ENCODE results near the gene FSD1L. TPM values are rescaled to one million over a fixed set of nuclear protein-coding genes. Genes with fewer than 3 reads are reported as not detected.

Gene FSD1L
- total RNA-seq, 1 donor from 2014 or later = 3.3 TPM

DNA sequence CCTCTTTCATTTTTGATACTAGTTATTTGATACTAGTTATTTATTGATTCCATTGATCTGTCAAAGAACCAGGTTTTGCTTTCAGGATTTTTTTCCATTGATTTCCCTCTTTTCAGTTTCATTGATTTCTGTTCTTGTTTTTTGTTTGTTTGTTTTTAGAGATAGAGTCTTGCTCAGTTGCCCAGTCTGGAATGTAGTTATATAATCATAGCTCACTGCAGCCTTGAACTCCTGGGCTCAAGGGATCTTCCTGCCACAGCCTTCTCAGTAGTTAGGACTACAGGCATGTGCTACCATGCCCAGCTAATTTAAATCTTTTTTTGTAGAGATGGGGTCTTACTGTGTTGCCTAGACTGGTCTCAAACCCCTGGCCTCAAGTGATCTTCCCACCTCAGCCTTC is 49.9 kb downstream of the FSD1L start:
- TF ChIP-seq, protein P1, sequence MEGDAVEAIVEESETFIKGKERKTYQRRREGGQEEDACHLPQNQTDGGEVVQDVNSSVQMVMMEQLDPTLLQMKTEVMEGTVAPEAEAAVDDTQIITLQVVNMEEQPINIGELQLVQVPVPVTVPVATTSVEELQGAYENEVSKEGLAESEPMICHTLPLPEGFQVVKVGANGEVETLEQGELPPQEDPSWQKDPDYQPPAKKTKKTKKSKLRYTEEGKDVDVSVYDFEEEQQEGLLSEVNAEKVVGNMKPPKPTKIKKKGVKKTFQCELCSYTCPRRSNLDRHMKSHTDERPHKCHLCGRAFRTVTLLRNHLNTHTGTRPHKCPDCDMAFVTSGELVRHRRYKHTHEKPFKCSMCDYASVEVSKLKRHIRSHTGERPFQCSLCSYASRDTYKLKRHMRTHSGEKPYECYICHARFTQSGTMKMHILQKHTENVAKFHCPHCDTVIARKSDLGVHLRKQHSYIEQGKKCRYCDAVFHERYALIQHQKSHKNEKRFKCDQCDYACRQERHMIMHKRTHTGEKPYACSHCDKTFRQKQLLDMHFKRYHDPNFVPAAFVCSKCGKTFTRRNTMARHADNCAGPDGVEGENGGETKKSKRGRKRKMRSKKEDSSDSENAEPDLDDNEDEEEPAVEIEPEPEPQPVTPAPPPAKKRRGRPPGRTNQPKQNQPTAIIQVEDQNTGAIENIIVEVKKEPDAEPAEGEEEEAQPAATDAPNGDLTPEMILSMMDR (IDR thresholded peaks at IDR 0.05; ENCODE audit: insufficient read depth, low read length, poor library complexity, severe bottlenecking) = no peak
- Histone ChIP-seq H3K4me3 (ENCODE audit: low read depth, low read length) (no peak overlapping the region), H3K36me3 (ENCODE audit: control insufficient read depth, insufficient read depth, low read length) (no peaks in the 10 kb centered on the region), H3K27me3 (ENCODE audit: control insufficient read depth, insufficient read depth, low read length) (no peaks in the 10 kb centered on the region)
- DNase-seq (ENCODE audit: low read depth) = no peak

GRCh38 chr9:105500108-105500766 is 52.4 kb downstream of the FSD1L start:
- Histone ChIP-seq H3K4me3 (ENCODE audit: low read depth, low read length) (no peak overlapping the region), H3K36me3 (ENCODE audit: control insufficient read depth, insufficient read depth, low read length) (no peaks in the 10 kb centered on the region), H3K27me3 (ENCODE audit: control insufficient read depth, insufficient read depth, low read length) (no peaks in the 10 kb centered on the region)
- TF ChIP-seq, protein P1 (IDR thresholded peaks at IDR 0.05; ENCODE audit: insufficient read depth, low read length, poor library complexity, severe bottlenecking) = no peak
- DNase-seq (ENCODE audit: low read depth) = peak; percentile 19

- no peaks in the 10 kb centered on the region for H3K36me3 ChIP-seq (ENCODE audit: control insufficient read depth, insufficient read depth, low read length)
- no peaks in the 10 kb centered on the region for H3K27me3 ChIP-seq (ENCODE audit: control insufficient read depth, insufficient read depth, low read length)
- TF ChIP-seq, protein P1 (IDR thresholded peaks at IDR 0.05; ENCODE audit: insufficient read depth, low read length, poor library complexity, severe bottlenecking) = no peak
- no peak for DNase-seq (ENCODE audit: low read depth)
- H3K4me3 ChIP-seq (ENCODE audit: low read depth, low read length) = no peak overlapping the region
Observed at GRCh38 chr9:105501414-105501813, 53.6 kb downstream of the FSD1L start.

GRCh38 chr9:105502276-105502675 is 54.4 kb downstream of the FSD1L start:
- DNase-seq (ENCODE audit: low read depth) = no peak
- Histone ChIP-seq H3K4me3 (ENCODE audit: low read depth, low read length) (no peak overlapping the region), H3K27me3 (ENCODE audit: control insufficient read depth, insufficient read depth, low read length) (no peaks in the 10 kb centered on the region), H3K36me3 (ENCODE audit: control insufficient read depth, insufficient read depth, low read length) (no peaks in the 10 kb centered on the region)
- TF ChIP-seq, protein P1 (IDR thresholded peaks at IDR 0.05; ENCODE audit: insufficient read depth, low read length, poor library complexity, severe bottlenecking) = no peak

GRCh38 chr9:105503881-105504280 is 56.0 kb downstream of the FSD1L start:
- Histone ChIP-seq H3K4me3 (ENCODE audit: low read depth, low read length) (no peak overlapping the region), H3K27me3 (ENCODE audit: control insufficient read depth, insufficient read depth, low read length) (no peaks in the 10 kb centered on the region), H3K36me3 (ENCODE audit: control insufficient read depth, insufficient read depth, low read length) (no peaks in the 10 kb centered on the region)
- DNase-seq (ENCODE audit: low read depth) = no peak
- TF ChIP-seq, protein P1 (IDR thresholded peaks at IDR 0.05; ENCODE audit: insufficient read depth, low read length, poor library complexity, severe bottlenecking) = no peak
